GM04504 (cell line): ENCODE results near the gene PHTF2.
"Not testable (repeated sequence)": the region's sequence is repeated elsewhere in the genome, so short reads cannot be mapped to it uniquely, and the experiment has no call there.

Experiments used
- DNase-seq: peaks from one replicate; pipeline ENCODE4 v3.0.0-alpha.2; 2012; ENCODE audit warnings: low read depth

The PHTF2 gene

GRCh38 chr7:77798394-77799077 is at the start of gene PHTF2, which contains the start of gene TMEM60:
Gene PHTF2 (plus strand): TSS chr7:77798773.
Gene TMEM60 (minus strand): TSS chr7:77798434. CDS start chr7:77794373, 4,061 bp downstream.
- peak; percentile 100 for DNase-seq

- no peak for DNase-seq
These were observed 46.6 kb upstream of the PHTF2 start for GRCh38 chr7:77752016-77752415.

GRCh38 chr7:77753173-77753572 is 45.4 kb upstream of the PHTF2 start:
- no peak for DNase-seq

GRCh38 chr7:77757589-77757988 is 41.0 kb upstream of the PHTF2 start:
- DNase-seq, result no peak

GRCh38 chr7:77759294-77759889 is 39.2 kb upstream of the PHTF2 start:
- DNase-seq, result peak; percentile 37

GRCh38 chr7:77760809-77761453 is 37.6 kb upstream of the PHTF2 start:
- no peak for DNase-seq

GRCh38 chr7:77765481-77765880 is 33.1 kb upstream of the PHTF2 start:
- DNase-seq, result no peak

- DNase-seq, result no peak
These were observed 32.4 kb upstream of the PHTF2 start for GRCh38 chr7:77765906-77766800.

GRCh38 chr7:77766801-77767605 is 31.6 kb upstream of the PHTF2 start:
- DNase-seq, result no peak

GRCh38 chr7:77770316-77770715 is 28.3 kb upstream of the PHTF2 start:
- no peak for DNase-seq

GRCh38 chr7:77771901-77772300 is 26.7 kb upstream of the PHTF2 start:
- DNase-seq, result no peak

- no peak for DNase-seq
These were observed 20.0 kb upstream of the PHTF2 start for GRCh38 chr7:77778535-77778934.

GRCh38 chr7:77782383-77782782 is 16.2 kb upstream of the PHTF2 start:
- DNase-seq, result no peak

- DNase-seq, result no peak
These were observed 15.5 kb upstream of the PHTF2 start for GRCh38 chr7:77783111-77783510.

- DNase-seq, result no peak
These were observed 15.0 kb upstream of the PHTF2 start for GRCh38 chr7:77783545-77783944.

- not testable (repeated sequence) for DNase-seq
These were observed 14.1 kb upstream of the PHTF2 start for GRCh38 chr7:77784426-77784825.

- DNase-seq, result no peak
These were observed 12.6 kb upstream of the PHTF2 start for GRCh38 chr7:77786018-77786417.

GRCh38 chr7:77786741-77787140 is 11.8 kb upstream of the PHTF2 start:
- no peak for DNase-seq

GRCh38 chr7:77788327-77788902 is 10.2 kb upstream of the PHTF2 start:
- DNase-seq, result no peak

GRCh38 chr7:77791336-77791735 is 7.2 kb upstream of the PHTF2 start:
- DNase-seq, result no peak

GRCh38 chr7:77791956-77792355 is 6.6 kb upstream of the PHTF2 start:
- DNase-seq, result no peak
